HG03378 (cell line): ENCODE data around the gene UBE2D2.

Experiments used
- ATAC-seq: cut with Tn5 transposase; IDR thresholded peaks from one replicate; pipeline ENCODE4 v1.9.1; 2021; ENCODE audit warnings: mild to moderate bottlenecking, moderate library complexity; ENCODE audit not compliant: unreplicated experiment

UBE2D2 gene

DNA sequence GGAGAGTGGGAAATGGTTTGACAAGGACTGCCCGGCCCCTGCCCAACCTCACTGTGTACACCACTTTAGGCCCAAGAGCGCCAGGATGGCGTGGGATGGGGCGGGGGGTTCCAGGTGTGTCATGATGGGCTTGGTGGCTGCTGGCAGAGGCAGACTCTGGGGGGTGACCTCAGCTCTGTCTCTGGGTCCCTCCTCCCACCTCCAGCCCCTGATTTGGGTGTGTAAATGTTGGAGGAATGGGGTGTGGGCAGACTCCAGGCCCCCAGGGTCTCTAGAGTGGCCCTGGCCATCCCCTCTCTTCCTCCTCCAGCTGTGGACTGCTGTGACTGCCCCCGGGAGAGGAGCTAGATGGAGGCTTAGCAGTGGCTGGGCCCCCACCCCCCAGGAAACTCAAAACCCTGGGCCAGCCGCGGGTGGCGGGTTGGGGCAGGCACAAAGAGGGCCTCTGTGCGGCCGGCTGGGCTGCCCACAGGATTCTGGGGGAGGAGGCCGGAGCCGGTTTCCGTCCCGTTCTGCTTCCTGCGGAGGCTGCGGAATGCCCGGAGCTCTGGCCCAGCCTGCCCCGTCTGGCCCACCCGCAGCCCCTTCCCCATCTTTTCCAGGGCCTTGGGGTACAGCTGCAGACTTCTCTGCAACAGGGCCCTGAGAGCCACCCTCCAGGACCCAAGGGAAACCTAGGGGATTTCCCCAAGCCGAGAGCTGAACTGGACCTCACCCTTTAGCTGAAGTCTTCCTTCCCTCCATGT is 110.1 kb downstream of the UBE2D2 start:
- ATAC-seq = no peak

DNA sequence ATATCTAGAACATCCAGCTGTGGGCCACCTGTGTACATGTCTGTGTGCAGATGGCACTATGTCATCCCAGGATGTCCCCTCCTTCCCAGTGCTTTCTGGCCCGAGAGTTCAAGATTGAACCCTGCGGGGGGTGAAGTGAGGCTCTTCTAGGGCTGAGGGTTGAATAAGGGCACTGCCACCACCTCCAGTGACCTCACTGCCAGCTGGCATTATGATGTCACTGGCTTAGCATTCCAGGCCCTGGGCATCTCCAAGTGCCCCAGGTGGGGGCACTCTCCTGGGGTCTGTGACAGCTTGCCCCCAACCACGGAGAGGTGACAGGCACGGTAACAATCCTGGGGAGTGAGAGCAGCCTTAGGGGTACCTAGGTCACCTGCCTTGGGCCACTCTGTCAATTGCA is 114.1 kb downstream of the UBE2D2 start:
- ATAC-seq = no peak

DNA sequence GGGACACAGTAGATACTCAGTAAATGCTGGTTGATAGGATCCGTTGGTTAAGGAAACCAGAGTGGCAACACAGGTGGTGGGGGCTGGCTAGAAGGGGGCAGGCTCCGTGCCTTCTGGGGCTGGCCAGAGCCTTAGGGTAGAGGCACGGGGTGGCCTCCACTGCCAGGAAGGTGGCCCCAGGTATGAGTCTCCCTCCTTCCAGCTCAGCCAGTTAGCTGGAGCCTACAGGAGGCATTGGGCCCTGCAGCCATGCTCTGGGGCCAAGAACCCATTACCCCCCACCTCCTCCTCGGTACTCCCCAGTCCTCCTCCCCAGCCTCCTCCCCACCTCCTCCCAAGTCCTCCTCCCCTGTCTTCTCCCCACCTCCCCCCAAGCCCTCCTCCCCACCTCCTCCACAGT is 114.7 kb downstream of the UBE2D2 start:
- ATAC-seq = no peak

DNA sequence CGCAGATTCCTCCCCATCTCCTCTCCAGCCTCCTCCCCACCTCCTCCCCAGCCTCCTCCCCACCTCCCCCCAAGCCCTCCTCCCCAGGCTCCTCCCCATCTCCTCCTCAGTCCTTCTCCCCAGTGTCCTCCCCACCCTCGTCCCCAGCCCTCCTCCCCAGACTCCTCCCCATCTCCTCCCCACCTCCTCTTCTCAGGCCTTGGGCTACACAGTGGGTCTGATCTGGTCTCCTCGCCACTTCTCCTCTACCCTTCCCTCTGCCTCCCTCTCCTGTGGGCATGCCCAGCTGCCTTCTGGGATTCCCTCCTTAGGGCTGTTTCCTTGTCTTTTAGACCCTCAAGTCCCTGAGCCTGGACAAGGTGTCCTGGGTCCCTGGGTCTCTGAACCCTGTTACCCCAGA is 115.3 kb downstream of the UBE2D2 start:
- ATAC-seq = no peak

DNA sequence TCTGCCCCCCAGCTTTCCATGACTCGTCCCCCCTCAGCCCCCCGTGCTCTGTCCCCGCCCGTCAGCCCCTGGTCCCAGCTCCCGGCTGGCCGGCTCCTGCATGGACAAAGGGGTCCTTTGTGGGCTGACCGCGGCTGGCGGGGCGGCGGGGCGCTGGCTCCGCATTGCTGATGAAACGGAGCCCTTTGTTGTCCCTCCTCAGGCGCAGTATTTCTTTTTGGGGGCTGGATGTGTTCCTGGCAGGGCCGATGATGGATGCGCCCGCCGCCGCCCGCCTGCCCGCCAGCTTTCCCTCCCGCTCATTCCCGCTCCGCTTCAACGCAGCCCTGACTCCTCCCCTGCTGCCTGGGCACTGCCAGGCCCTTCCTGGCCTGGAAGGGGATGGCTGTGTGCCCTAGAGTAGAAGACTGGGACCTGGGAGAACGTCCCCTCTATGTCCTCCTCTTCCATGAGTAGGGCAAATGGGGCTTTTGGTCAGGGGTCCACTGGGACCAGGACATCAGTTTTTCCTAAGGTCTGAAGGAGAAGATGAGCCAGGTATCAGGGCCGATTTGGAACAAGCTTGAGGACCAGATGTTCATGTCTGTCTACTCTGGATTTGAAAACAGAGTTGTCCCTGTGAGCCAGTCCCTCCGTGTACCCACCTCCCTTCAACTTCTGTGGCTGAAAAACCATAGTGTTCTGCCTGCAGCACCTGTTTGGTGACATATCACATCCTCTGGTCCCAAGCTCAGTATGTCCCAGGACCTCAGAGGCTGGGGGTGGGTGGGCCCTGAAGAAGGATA is 116.0 kb downstream of the UBE2D2 start:
- no peak for ATAC-seq
